SH-SY5Y (cell line): Measurements from ENCODE around the gene ACAD8.

ENCODE experiments used
- GATA2 ChIP-seq: IDR thresholded peaks from 2 replicates; pipeline ENCODE4 v1.6.1; 2011; ENCODE audit warnings: mild to moderate bottlenecking, low read depth, low read length
- GATA3 ChIP-seq: IDR thresholded peaks from 2 replicates; pipeline ENCODE4 v1.6.1; 2011; ENCODE audit warnings: low read depth, mild to moderate bottlenecking, low read length, moderate library complexity

DNA sequence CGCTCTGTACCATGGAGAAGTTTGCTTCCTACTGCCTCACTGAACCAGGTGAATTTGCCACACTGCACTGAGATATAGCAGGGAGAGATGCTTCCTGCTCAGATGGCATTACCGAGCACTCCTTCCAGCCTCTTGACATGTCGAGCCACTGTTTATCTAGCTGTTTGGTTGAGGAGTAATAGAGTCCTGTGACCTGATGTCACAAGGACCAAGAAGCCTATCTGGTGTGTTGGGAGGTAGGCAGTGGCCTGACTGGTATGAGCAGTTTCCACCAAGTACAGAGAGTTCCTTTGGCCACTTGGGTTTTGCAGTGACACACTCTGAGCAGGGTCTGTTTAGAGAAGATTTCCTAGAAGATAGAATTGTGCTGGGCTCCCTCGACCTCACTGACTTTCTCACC lies 5.2 kb downstream of the ACAD8 start:
- TF ChIP-seq GATA2: no peak
- no peak for TF ChIP-seq GATA3
